RCC 7860 (cell line): ENCODE measurements around the gene ATP9A.
"Not testable (repeated sequence)": the region's sequence is repeated elsewhere in the genome, so short reads cannot be mapped to it uniquely, and the experiment has no call there.

Experiments
- DNase-seq: peaks from one replicate; pipeline ENCODE4 v3.0.0-alpha.2; 2015; ENCODE audit warnings: low spot score
- FAIRE-seq: peaks from 2 replicates; lab custom pipeline; 2012; peaks lifted over from hg19 to GRCh38; lab: Jason Lieb, UNC

ATP9A gene

GRCh38 chr20:51732096-51732791 is 35.9 kb downstream of the ATP9A start:
- DNase-seq: no peak
- FAIRE-seq: no peak

- DNase-seq (no peak), FAIRE-seq (no peak)
Measured at GRCh38 chr20:51731731-51732095, 36.5 kb downstream of the ATP9A start.

GRCh38 chr20:51729771-51730170 is 38.4 kb downstream of the ATP9A start:
- no peak for DNase-seq
- no peak for FAIRE-seq

- no peak for DNase-seq
- no peak for FAIRE-seq
Measured at GRCh38 chr20:51728737-51729136, 39.5 kb downstream of the ATP9A start.

GRCh38 chr20:51727872-51728271 is 40.3 kb downstream of the ATP9A start:
- no peak for FAIRE-seq
- no peak for DNase-seq

GRCh38 chr20:51725584-51726176 is 42.5 kb downstream of the ATP9A start:
- no peak for DNase-seq
- FAIRE-seq: no peak

- FAIRE-seq, DNase-seq: not testable (repeated sequence)
Measured at GRCh38 chr20:51723026-51723425, 45.2 kb downstream of the ATP9A start.

- DNase-seq, FAIRE-seq: not testable (repeated sequence)
Measured at GRCh38 chr20:51722246-51722645, 45.9 kb downstream of the ATP9A start.

- DNase-seq: no peak
- FAIRE-seq: no peak
Measured at GRCh38 chr20:51720854-51721253, 47.3 kb downstream of the ATP9A start.

- FAIRE-seq: no peak
Measured at GRCh38 chr20:51720384-51720783, 47.8 kb downstream of the ATP9A start.

GRCh38 chr20:51715856-51716185 is 52.4 kb downstream of the ATP9A start:
- DNase-seq (no peak), FAIRE-seq (no peak)

More at GRCh38 chr20:51720384-51720783, 47.8 kb downstream of the ATP9A start:
- no peak for DNase-seq

- DNase-seq: no peak
- FAIRE-seq: no peak
Measured at GRCh38 chr20:51715163-51715855, 52.9 kb downstream of the ATP9A start.

- FAIRE-seq (no peak), DNase-seq (no peak)
Measured at GRCh38 chr20:51713213-51713598, 55.0 kb downstream of the ATP9A start.

GRCh38 chr20:51712501-51713212 is 55.5 kb downstream of the ATP9A start:
- DNase-seq (no peak), FAIRE-seq (no peak)

- no peak for FAIRE-seq
Measured at GRCh38 chr20:51711426-51711825, 56.8 kb downstream of the ATP9A start.

GRCh38 chr20:51710361-51710894 is 57.8 kb downstream of the ATP9A start:
- DNase-seq (no peak), FAIRE-seq (no peak)

More at GRCh38 chr20:51711426-51711825, 56.8 kb downstream of the ATP9A start:
- DNase-seq: no peak

GRCh38 chr20:51705400-51705799 is 62.8 kb downstream of the ATP9A start:
- no peak for DNase-seq

GRCh38 chr20:51703400-51704287 is 64.5 kb downstream of the ATP9A start:
- FAIRE-seq (peak; percentile 92), DNase-seq (peak; percentile 60)

More at GRCh38 chr20:51705400-51705799, 62.8 kb downstream of the ATP9A start:
- no peak for FAIRE-seq

- no peak for FAIRE-seq
- no peak for DNase-seq
Measured at GRCh38 chr20:51702556-51702955, 65.6 kb downstream of the ATP9A start.

GRCh38 chr20:51700809-51701285 is 67.3 kb downstream of the ATP9A start:
- peak; percentile 38 for DNase-seq
- FAIRE-seq: no peak
